Measurements from ENCODE around the gene LRFN5. TPM values are rescaled to one million over a fixed set of nuclear protein-coding genes. Genes with fewer than 3 reads are reported as not detected.

LRFN5 gene
- total and polyA plus RNA-seq, 2 of the 8 experiments (the other 6 are each of a cell fraction or from before 2014, with no cell fraction given) = 0.85 to 4.7 TPM

DNA sequence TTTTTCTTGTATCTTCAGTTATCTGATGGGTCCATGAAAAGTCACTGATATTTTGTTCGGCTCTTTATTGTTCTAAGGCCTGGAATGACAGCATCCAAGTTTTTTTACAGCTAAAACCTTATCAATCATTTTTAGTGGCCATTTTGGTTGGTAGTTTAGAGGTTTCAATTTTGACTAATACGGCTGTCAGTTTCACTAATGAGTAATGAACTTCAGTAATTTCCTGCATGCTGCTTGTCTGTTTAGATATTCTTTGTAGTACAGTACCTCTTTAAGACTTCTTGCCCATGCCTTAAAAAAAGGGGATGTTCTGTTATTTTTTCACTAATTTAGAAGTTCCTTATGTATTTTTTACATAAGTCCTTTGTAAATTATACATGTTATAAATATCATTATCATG is 176.7 kb downstream of the LRFN5 start (continued):
- TF ChIP-seq, protein P1, sequence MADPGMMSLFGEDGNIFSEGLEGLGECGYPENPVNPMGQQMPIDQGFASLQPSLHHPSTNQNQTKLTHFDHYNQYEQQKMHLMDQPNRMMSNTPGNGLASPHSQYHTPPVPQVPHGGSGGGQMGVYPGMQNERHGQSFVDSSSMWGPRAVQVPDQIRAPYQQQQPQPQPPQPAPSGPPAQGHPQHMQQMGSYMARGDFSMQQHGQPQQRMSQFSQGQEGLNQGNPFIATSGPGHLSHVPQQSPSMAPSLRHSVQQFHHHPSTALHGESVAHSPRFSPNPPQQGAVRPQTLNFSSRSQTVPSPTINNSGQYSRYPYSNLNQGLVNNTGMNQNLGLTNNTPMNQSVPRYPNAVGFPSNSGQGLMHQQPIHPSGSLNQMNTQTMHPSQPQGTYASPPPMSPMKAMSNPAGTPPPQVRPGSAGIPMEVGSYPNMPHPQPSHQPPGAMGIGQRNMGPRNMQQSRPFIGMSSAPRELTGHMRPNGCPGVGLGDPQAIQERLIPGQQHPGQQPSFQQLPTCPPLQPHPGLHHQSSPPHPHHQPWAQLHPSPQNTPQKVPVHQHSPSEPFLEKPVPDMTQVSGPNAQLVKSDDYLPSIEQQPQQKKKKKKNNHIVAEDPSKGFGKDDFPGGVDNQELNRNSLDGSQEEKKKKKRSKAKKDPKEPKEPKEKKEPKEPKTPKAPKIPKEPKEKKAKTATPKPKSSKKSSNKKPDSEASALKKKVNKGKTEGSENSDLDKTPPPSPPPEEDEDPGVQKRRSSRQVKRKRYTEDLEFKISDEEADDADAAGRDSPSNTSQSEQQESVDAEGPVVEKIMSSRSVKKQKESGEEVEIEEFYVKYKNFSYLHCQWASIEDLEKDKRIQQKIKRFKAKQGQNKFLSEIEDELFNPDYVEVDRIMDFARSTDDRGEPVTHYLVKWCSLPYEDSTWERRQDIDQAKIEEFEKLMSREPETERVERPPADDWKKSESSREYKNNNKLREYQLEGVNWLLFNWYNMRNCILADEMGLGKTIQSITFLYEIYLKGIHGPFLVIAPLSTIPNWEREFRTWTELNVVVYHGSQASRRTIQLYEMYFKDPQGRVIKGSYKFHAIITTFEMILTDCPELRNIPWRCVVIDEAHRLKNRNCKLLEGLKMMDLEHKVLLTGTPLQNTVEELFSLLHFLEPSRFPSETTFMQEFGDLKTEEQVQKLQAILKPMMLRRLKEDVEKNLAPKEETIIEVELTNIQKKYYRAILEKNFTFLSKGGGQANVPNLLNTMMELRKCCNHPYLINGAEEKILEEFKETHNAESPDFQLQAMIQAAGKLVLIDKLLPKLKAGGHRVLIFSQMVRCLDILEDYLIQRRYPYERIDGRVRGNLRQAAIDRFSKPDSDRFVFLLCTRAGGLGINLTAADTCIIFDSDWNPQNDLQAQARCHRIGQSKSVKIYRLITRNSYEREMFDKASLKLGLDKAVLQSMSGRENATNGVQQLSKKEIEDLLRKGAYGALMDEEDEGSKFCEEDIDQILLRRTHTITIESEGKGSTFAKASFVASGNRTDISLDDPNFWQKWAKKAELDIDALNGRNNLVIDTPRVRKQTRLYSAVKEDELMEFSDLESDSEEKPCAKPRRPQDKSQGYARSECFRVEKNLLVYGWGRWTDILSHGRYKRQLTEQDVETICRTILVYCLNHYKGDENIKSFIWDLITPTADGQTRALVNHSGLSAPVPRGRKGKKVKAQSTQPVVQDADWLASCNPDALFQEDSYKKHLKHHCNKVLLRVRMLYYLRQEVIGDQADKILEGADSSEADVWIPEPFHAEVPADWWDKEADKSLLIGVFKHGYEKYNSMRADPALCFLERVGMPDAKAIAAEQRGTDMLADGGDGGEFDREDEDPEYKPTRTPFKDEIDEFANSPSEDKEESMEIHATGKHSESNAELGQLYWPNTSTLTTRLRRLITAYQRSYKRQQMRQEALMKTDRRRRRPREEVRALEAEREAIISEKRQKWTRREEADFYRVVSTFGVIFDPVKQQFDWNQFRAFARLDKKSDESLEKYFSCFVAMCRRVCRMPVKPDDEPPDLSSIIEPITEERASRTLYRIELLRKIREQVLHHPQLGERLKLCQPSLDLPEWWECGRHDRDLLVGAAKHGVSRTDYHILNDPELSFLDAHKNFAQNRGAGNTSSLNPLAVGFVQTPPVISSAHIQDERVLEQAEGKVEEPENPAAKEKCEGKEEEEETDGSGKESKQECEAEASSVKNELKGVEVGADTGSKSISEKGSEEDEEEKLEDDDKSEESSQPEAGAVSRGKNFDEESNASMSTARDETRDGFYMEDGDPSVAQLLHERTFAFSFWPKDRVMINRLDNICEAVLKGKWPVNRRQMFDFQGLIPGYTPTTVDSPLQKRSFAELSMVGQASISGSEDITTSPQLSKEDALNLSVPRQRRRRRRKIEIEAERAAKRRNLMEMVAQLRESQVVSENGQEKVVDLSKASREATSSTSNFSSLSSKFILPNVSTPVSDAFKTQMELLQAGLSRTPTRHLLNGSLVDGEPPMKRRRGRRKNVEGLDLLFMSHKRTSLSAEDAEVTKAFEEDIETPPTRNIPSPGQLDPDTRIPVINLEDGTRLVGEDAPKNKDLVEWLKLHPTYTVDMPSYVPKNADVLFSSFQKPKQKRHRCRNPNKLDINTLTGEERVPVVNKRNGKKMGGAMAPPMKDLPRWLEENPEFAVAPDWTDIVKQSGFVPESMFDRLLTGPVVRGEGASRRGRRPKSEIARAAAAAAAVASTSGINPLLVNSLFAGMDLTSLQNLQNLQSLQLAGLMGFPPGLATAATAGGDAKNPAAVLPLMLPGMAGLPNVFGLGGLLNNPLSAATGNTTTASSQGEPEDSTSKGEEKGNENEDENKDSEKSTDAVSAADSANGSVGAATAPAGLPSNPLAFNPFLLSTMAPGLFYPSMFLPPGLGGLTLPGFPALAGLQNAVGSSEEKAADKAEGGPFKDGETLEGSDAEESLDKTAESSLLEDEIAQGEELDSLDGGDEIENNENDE (IDR thresholded peaks at IDR 0.05; ENCODE audit: insufficient replicate concordance, low read length) = no peak
- TF ChIP-seq SUZ12 (IDR thresholded peaks at IDR 0.05; ENCODE audit: low read length) (no peak), BACH1 (IDR thresholded peaks at IDR 0.05; ENCODE audit: low read length) (no peak), RBBP5 (IDR thresholded peaks at IDR 0.05; ENCODE audit: borderline replicate concordance, low read depth, low read length) (no peak), RAD21 (IDR thresholded peaks at IDR 0.05 in 1 of 2, conservative IDR thresholded peaks at IDR 0.05 in 1 of 2; ENCODE audit: low read depth in 2 of 2, low read length in 2 of 2) (no peak), CBX5 (IDR thresholded peaks at IDR 0.05; ENCODE audit: low read depth, low read length) (no peak)

Measured in H1 (cell line).